ENCODE measurements around the gene ZFAND2B. TPM values are rescaled to one million over a fixed set of nuclear protein-coding genes. Genes with fewer than 3 reads are reported as not detected.

ZFAND2B gene
- total RNA-seq, 4 donors from 2014 or later = 63.0 to 76.4 (median 63.3) TPM

DNA sequence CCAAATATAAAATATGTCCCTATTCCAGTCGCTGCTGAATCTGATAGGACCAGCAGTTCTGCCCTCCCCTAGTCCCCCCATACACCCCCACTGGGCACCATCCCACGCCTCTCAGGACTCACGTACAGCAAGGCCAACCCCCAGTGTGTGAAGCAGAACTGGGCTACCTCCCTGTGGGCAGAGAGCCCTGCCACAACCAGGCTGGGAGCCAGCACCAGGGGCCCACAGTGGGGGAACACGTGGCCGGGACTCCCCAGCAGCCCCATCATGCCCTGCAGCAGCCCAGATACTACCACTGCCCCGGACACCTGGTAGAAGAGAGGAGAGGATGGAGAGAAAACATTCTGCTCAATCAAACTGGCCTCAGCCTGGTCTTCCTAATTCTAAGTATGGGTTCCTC lies 38.1 kb upstream of the ZFAND2B start:
- DNase-seq (ENCODE audit: low spot score in 2 of 2) = peak in 1 of 2 donors; percentile 67
- intact Hi-C loops (cut with DNase I; ENCODE audit: low total_unique reads) = no loop called here
- WGBS, 2 donors = 41 to 55% methylated on average over 6 of the region's 6 CpGs
- TF ChIP-seq, protein P1, sequence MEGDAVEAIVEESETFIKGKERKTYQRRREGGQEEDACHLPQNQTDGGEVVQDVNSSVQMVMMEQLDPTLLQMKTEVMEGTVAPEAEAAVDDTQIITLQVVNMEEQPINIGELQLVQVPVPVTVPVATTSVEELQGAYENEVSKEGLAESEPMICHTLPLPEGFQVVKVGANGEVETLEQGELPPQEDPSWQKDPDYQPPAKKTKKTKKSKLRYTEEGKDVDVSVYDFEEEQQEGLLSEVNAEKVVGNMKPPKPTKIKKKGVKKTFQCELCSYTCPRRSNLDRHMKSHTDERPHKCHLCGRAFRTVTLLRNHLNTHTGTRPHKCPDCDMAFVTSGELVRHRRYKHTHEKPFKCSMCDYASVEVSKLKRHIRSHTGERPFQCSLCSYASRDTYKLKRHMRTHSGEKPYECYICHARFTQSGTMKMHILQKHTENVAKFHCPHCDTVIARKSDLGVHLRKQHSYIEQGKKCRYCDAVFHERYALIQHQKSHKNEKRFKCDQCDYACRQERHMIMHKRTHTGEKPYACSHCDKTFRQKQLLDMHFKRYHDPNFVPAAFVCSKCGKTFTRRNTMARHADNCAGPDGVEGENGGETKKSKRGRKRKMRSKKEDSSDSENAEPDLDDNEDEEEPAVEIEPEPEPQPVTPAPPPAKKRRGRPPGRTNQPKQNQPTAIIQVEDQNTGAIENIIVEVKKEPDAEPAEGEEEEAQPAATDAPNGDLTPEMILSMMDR (IDR thresholded peaks at IDR 0.05) = no peak
- no peak for TF ChIP-seq POLR2A (IDR thresholded peaks at IDR 0.05)
- H3K4me3 ChIP-seq (ENCODE audit: low read depth, poor library complexity, severe bottlenecking) = no peak overlapping the region

DNA sequence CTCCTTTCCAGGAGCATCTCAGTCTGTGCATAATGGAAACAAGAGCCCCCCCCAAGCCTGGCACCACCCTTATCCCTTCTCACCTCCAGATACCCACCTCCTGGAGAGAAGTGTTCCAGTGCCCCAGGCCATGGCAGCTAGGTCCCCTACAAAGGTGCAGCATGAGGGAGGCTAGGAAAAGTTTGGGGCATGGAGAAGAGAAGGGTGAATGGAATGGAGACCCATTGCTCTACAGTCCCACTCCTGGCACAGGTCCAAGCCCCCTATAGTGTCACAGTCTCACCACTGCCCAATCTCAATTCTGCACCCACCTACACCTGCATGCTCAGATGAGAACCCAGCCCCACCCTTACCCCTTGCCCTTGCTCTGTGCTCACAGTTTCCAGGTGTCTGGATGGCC lies 37.6 kb upstream of the ZFAND2B start:
- intact Hi-C loops (cut with DNase I; ENCODE audit: low total_unique reads) = no loop called here
- no peak for TF ChIP-seq POLR2A (IDR thresholded peaks at IDR 0.05)
- TF ChIP-seq, protein P1 (IDR thresholded peaks at IDR 0.05) = no peak
- no peak overlapping the region for H3K4me3 ChIP-seq (ENCODE audit: low read depth, poor library complexity, severe bottlenecking)
- DNase-seq (ENCODE audit: low spot score in 2 of 2) = peak in 1 of 2 donors; percentile 74

DNA sequence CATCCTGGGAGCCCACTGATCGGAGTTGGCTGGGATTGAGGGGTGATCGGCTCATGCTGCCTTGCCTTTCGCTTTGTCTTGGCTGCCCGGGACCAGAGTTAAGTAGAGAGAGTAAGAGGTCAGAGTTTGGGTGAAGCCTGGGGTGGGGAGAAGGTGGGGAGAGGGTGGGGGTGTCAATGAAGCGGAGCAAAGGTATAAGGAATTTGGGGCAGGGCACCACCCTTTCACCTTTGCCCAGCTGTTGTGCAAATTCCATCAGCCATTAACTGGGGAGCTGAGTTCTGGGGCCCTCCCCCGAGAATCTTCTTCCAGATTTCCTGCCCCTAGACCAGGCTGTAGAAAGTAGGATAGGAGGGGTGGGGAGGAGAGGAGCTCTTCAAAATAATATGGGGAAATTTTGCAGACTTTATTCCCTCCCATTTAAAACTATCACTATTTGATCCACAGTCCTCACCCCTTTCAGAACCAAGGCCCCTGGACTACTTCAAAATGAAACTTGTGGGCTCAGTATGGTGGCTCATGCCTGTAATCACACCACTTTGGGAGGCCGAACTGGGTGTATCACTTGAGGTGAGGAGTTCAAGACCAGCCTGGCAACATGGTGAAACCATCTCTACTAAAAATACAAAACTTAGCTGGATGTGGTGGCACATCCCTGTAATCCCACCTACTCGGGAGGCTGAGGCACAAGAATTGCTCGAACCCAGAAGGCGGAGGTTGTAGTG lies 36.5 kb upstream of the ZFAND2B start, which contains the start of gene SLC23A3:
Gene SLC23A3, minus strand, starts transcription at position 100 of the 725 bp plus-strand sequence. Its CDS starts 45 bp downstream, at position 55.
- intact Hi-C loops (cut with DNase I; ENCODE audit: low total_unique reads) = no loop called here
- TF ChIP-seq, protein P1 (IDR thresholded peaks at IDR 0.05) = no peak
- no peak for TF ChIP-seq POLR2A (IDR thresholded peaks at IDR 0.05)
- 85 to 92% methylated on average over 10 of the region's 10 CpGs for WGBS, 2 donors
- H3K4me3 ChIP-seq (ENCODE audit: low read depth, poor library complexity, severe bottlenecking) = no peak within 1 kb of the TSS
- DNase-seq (ENCODE audit: low spot score in 2 of 2) = peak in 1 of 2 donors; percentile 42

DNA sequence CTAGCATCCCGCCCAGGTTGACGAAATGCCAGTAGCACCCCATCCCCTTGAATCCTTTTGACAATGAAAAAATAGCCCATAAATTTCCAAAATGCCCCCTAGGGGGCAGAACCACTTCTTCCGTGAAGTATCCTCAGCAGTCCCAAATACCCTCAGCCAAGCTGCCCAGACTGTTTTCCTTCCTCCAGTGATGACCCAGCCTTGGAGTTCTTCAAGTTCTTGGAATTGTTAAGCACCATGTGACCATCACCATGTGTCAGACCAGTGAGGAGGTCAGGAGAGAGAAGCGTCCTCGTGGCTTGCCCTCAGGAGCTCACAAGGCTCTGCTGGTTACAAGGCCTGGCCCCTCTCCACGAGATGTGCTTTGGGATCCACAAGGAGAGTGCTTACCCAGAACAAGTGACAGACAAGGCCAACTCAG lies 35.3 kb upstream of the ZFAND2B start:
- TF ChIP-seq, protein P1 (IDR thresholded peaks at IDR 0.05) = no peak
- TF ChIP-seq POLR2A (IDR thresholded peaks at IDR 0.05) = no peak
- intact Hi-C loops (cut with DNase I; ENCODE audit: low total_unique reads) = no loop called here
- H3K4me3 ChIP-seq (ENCODE audit: low read depth, poor library complexity, severe bottlenecking) = no peak overlapping the region
- DNase-seq (ENCODE audit: low spot score in 2 of 2) = peak; percentile 85 to 94
- 14 to 28% methylated on average over 6 of the region's 6 CpGs for WGBS, 2 donors

DNA sequence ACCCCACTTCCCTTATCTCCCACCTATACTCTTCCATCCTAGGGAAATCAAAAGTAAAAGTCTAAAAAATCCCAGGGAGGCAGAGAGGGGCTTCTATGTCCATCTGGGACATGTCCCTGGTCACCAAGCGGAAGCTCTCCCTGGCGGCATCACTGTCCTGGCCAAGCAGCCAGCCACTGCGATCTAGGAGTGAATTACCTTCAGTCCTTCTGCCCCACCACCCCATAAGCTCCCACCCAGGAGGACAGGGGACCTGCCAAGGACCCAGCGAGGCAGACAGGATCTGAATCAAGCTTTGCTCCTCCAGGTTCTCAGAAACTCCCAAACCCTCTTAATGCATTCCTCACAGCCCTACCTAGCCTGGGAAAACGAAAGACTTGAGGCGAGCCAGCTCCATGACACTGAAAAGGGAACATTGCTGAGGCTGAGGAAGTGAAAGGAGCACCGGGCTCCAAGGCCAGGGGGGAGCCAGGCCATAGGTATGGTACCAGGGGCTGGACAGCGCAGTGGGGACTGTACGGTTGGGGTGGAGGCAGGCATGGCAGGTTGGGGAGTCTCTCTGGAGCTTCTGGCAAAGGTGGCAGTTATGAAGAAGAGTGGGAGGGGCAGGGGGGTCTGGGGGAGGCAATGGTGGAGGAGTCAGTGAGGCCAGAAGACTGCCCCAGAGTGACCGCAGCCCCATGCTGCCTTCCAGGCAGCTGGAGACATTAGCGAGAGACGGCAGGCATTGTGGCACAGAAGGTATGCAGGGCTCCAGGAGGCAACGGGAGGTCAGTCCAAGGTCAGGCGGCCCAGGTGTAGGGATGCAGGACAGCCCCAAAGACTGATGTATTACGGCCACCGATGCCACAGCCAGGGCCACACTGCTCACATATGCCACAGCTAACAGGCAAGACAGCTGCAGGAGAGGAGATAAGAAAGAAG lies 34.1 kb upstream of the ZFAND2B start:
- TF ChIP-seq, protein P1 (IDR thresholded peaks at IDR 0.05) = no peak
- TF ChIP-seq POLR2A (IDR thresholded peaks at IDR 0.05) = no peak
- 82 to 91% methylated on average over 15 to 16 of the region's 16 CpGs for WGBS, 2 donors
- no peak overlapping the region for H3K4me3 ChIP-seq (ENCODE audit: low read depth, poor library complexity, severe bottlenecking)
- peak in 1 of 2 donors; percentile 77 for DNase-seq (ENCODE audit: low spot score in 2 of 2)
- intact Hi-C loops (cut with DNase I; ENCODE audit: low total_unique reads) = no loop called here

All from lower leg skin (tissue), 4 donors.